PC-3 (cell line): ENCODE measurements around the gene PTPRN2. TPM values are rescaled to one million over a fixed set of nuclear protein-coding genes. Genes with fewer than 3 reads are reported as not detected.

Experiments
- ATAC-seq: fragments of 200-7000 bp; cut with Tn5 transposase; 2 replicates; pipeline ENCODE4 v1.9.1; 2020; ENCODE audit warnings: mild to moderate bottlenecking, moderate library complexity
- BruUV-seq: library from RNA; stranded (reverse); fragments of 400-500 nt; replicated peaks from 2 replicates; lab custom pipeline; 2021; lab: Mats Ljungman, UMichigan
- CTCF ChIA-PET: fragments of 300-600 bp; sonication (Branson Sonifier 250); formaldehyde crosslinking; loops from one replicate; lab custom pipeline; 2022; ENCODE audit warnings: antibody characterized with exemption; lab: Charles Lee
- POLR2A ChIA-PET: fragments of 300-600 bp; sonication (Branson Sonifier 250); formaldehyde crosslinking; loops from one replicate; lab custom pipeline; 2022; ENCODE audit warnings: antibody characterized with exemption; ENCODE audit not compliant: unreplicated experiment; lab: Charles Lee
- DNase-seq: peaks from one replicate; pipeline ENCODE4 v3.0.0-alpha.2; 2015
- H2AFZ ChIP-seq: fragments of 300-600 bp; sonication (generic); 2 replicates; pipeline ENCODE4 v1.6.0; 2016; ENCODE audit warnings: antibody characterized with exemption, low read length
- H3F3A ChIP-seq: fragments of 300-600 bp; sonication (generic); one replicate; pipeline ENCODE4 v1.6.0; 2017; ENCODE audit warnings: antibody characterized with exemption, low read length, control low read depth, mild to moderate bottlenecking; ENCODE audit not compliant: unreplicated experiment
- H3K27ac ChIP-seq: fragments of 300-600 bp; sonication (generic); 2 replicates; pipeline ENCODE4 v1.5.1; 2016; ENCODE audit warnings: mild to moderate bottlenecking, low read length
- H3K27me3 ChIP-seq: fragments of 300-600 bp; sonication (generic); 2 replicates; pipeline ENCODE4 v1.6.1; 2016; ENCODE audit warnings: low read length, mixed read lengths
- H3K36me3 ChIP-seq: fragments of 300-600 bp; sonication (generic); 2 replicates; pipeline ENCODE4 v1.6.1; 2016; ENCODE audit warnings: low read depth, mixed run types, low read length, mixed read lengths
- H3K4me1 ChIP-seq: fragments of 300-600 bp; sonication (generic); 2 replicates; pipeline ENCODE4 v1.5.1; 2016; ENCODE audit warnings: low read length; ENCODE audit not compliant: insufficient read depth
- H3K4me2 ChIP-seq: fragments of 300-600 bp; sonication (generic); 2 replicates; pipeline ENCODE4 v1.6.0; 2016; ENCODE audit warnings: low read length
- H3K4me3 ChIP-seq: fragments of 300-600 bp; sonication (generic); 2 replicates; pipeline ENCODE4 v1.5.1; 2016; ENCODE audit warnings: mild to moderate bottlenecking, low read length, mixed read lengths
- H3K79me2 ChIP-seq: fragments of 300-600 bp; sonication (generic); 2 replicates; pipeline ENCODE4 v1.6.1; 2017; ENCODE audit warnings: low read length, mixed read lengths
- H3K9ac ChIP-seq: fragments of 300-600 bp; sonication (generic); 2 replicates; pipeline ENCODE4 v1.6.0; 2016; ENCODE audit warnings: mild to moderate bottlenecking, low read length
- H3K9me2 ChIP-seq: fragments of 300-600 bp; sonication (generic); replicated peaks from 2 replicates; pipeline ENCODE4 v1.6.1; 2016; ENCODE audit warnings: mixed run types, low read length, mixed read lengths
- H3K9me3 ChIP-seq: fragments of 300-600 bp; sonication (generic); 2 replicates; pipeline ENCODE4 v1.6.1; 2016; ENCODE audit warnings: low read length, mixed read lengths
- H4K20me1 ChIP-seq: fragments of 300-600 bp; sonication (generic); 2 replicates; pipeline ENCODE4 v1.6.1; 2016; ENCODE audit warnings: low read length, mixed read lengths
- CTCF ChIP-seq: fragments of 300-600 bp; sonication (generic); conservative IDR thresholded peaks from 2 replicates; pipeline ENCODE4 v1.5.1; 2017; ENCODE audit warnings: antibody characterized with exemption, low read depth, mild to moderate bottlenecking, low read length
- EZH2 ChIP-seq: fragments of 300-600 bp; sonication (generic); IDR thresholded peaks from one replicate; pipeline ENCODE4 v1.6.1; 2017; ENCODE audit warnings: antibody characterized with exemption, mild to moderate bottlenecking, low read length; ENCODE audit not compliant: unreplicated experiment
- EZH2phosphoT487 ChIP-seq: fragments of 300-600 bp; sonication (generic); IDR thresholded peaks from 2 replicates; pipeline ENCODE4 v1.6.1; 2018; ENCODE audit warnings: mild to moderate bottlenecking, antibody characterized with exemption, low read length, borderline replicate concordance
- intact Hi-C: fragments of 100-400 bp; cut with micrococcal nuclease; formaldehyde crosslinking; loops from 2 replicates; pipeline ENCODE4 v1.9.0; 2023
- total RNA-seq: library from RNA; depleted of rRNA; stranded (reverse); fragments of >200 nt; gene quantifications from 2 replicates; pipeline ENCODE4 v1.2.3, GENCODE V29; 2014

Gene PTPRN2
- total RNA-seq, 1 experiment from 2014 or later, result 3.2 TPM

GRCh38 chr7:157516911-157517781, 1070.5 kb downstream of the PTPRN2 start:
- ChIA-PET CTCF (no interaction called here), POLR2A (no interaction called here)
- Histone ChIP-seq H3K9ac (no peak overlapping the region), H2AFZ (no peak overlapping the region), H3F3A (no peaks in the 10 kb centered on the region), H3K4me2 (no peak overlapping the region), H3K36me3 (no peaks in the 10 kb centered on the region), H3K9me2 (no peaks in the 10 kb centered on the region), H3K4me1 (no peaks in the 10 kb centered on the region), H3K27ac (no peak overlapping the region), H3K27me3 (no peaks in the 10 kb centered on the region), H3K79me2 (no peaks in the 10 kb centered on the region), H3K9me3 (no peaks in the 10 kb centered on the region), H4K20me1 (no peaks in the 10 kb centered on the region), H3K4me3 (no peak overlapping the region)
- DNase-seq (no peak), ATAC-seq (peak; percentile 11; the same call in 1 of the 2 replicates)
- TF ChIP-seq EZH2 (no peak), EZH2phosphoT487 (no peak), CTCF (no peak)
- BruUV-seq, result no TSS peak
- intact Hi-C loops, result no loop called here

GRCh38 chr7:157516311-157516710, 1071.3 kb downstream of the PTPRN2 start:
- DNase-seq, result no peak
- TF ChIP-seq EZH2phosphoT487 (no peak), EZH2 (no peak), CTCF (no peak)
- no peak overlapping the region for H3K9ac ChIP-seq
- no peaks in the 10 kb centered on the region for H3K9me3 ChIP-seq
- no TSS peak for BruUV-seq
- H2AFZ ChIP-seq, result no peak overlapping the region
- no peaks in the 10 kb centered on the region for H3K9me2 ChIP-seq
- H3F3A ChIP-seq, result no peaks in the 10 kb centered on the region
- no peak for ATAC-seq
- ChIA-PET POLR2A (interaction anchor here (0.6 kb wide), 1 partner anchor 25 kb away, joined by 4 read pairs; no protein-coding TSS in a partner anchor), CTCF (no interaction called here)
- no peaks in the 10 kb centered on the region for H3K79me2 ChIP-seq
- intact Hi-C loops, result no loop called here
- H3K36me3 ChIP-seq, result no peaks in the 10 kb centered on the region
- H3K4me1 ChIP-seq, result no peaks in the 10 kb centered on the region
- no peaks in the 10 kb centered on the region for H3K27me3 ChIP-seq
- H4K20me1 ChIP-seq, result no peaks in the 10 kb centered on the region
- no peak overlapping the region for H3K27ac ChIP-seq
- H3K4me3 ChIP-seq, result no peak overlapping the region
- no peak overlapping the region for H3K4me2 ChIP-seq
